HUDEP-2 (cell line): Measurements from ENCODE around the gene CAMK2N2.
"Not testable (repeated sequence)": the region's sequence is repeated elsewhere in the genome, so short reads cannot be mapped to it uniquely, and the experiment has no call there.

Experiments used
- DNase-seq, 76 experiments: peaks; one replicate each; lab custom pipeline; 2025; ENCODE audit not compliant: unreplicated experiment in 76 of 76; lab: John Stamatoyannopoulos, UW

CAMK2N2 gene

GRCh38 chr3:184275961-184276910, 14.9 kb upstream of the CAMK2N2 start, which contains the start of gene ECE2:
TSS of gene ECE2 (plus strand) at chr3:184276022. CDS start at chr3:184276154, 132 bp downstream.
- no peak for DNase-seq

- no peak for DNase-seq
These were observed 14.0 kb upstream of the CAMK2N2 start for GRCh38 chr3:184275381-184275701.

- no peak for DNase-seq
These were observed 10.9 kb upstream of the CAMK2N2 start for GRCh38 chr3:184272269-184272668.

- not testable (repeated sequence) for DNase-seq
These were observed 5.9 kb upstream of the CAMK2N2 start for GRCh38 chr3:184267249-184267648.

- no peak for DNase-seq
These were observed 1.4 kb upstream of the CAMK2N2 start for GRCh38 chr3:184262764-184263179.

- DNase-seq: peak in 1 of 76 experiments; percentile 9
These were observed 756 bp upstream of the CAMK2N2 start for GRCh38 chr3:184261854-184262763.

GRCh38 chr3:184260724-184261269, 556 bp downstream of the CAMK2N2 start:
- no peak for DNase-seq

- DNase-seq: peak in 8 of 76 experiments; percentile 4 to 28 (median 14)
These were observed 1.3 kb downstream of the CAMK2N2 start for GRCh38 chr3:184259878-184260723.

GRCh38 chr3:184259396-184259877, 1.9 kb downstream of the CAMK2N2 start:
- no peak for DNase-seq

GRCh38 chr3:184258926-184259325, 2.4 kb downstream of the CAMK2N2 start:
- DNase-seq: no peak

- DNase-seq: no peak
These were observed 4.1 kb downstream of the CAMK2N2 start for GRCh38 chr3:184257083-184257915.

GRCh38 chr3:184255291-184256039, 5.9 kb downstream of the CAMK2N2 start:
- no peak for DNase-seq

GRCh38 chr3:184250167-184250828, 11.1 kb downstream of the CAMK2N2 start:
- DNase-seq: peak in 75 of 76 experiments; percentile 7 to 96 (median 88)

- DNase-seq: peak in 75 of 76 experiments; percentile 82 to 99 (median 96)
These were observed 11.8 kb downstream of the CAMK2N2 start, which contains the start of gene EEF1AKMT4 for GRCh38 chr3:184249412-184250166. TSS of gene EEF1AKMT4 (plus strand) at chr3:184249672. CDS start at chr3:184249695, 23 bp downstream.

GRCh38 chr3:184248454-184249411, 12.6 kb downstream of the CAMK2N2 start, which contains the start of gene ALG3:
TSS of gene ALG3 (minus strand) at chr3:184248962. CDS start at chr3:184248940, 22 bp downstream.
- peak in 74 of 76 experiments; percentile 18 to 88 (median 76) for DNase-seq

- DNase-seq: no peak
These were observed 19.1 kb downstream of the CAMK2N2 start for GRCh38 chr3:184242297-184242685.
